Left lobe of liver (tissue), 2 donors: ENCODE data around the gene FICD. TPM values are rescaled to one million over a fixed set of nuclear protein-coding genes. Genes with fewer than 3 reads are reported as not detected.

Experiments used
- ATAC-seq: fragments of 200-7000 bp; cut with Tn5 transposase; one replicate; pipeline ENCODE4 v1.9.1; 2020; ENCODE audit warnings: mild to moderate bottlenecking, moderate library complexity
- DNase-seq: peaks from one replicate; pipeline ENCODE4 v3.0.0-alpha.2; 2020; ENCODE audit warnings: low spot score
- total RNA-seq: library from RNA; stranded (reverse); gene quantifications from one replicate; pipeline ENCODE4 v1.2.1, GENCODE V29; 2021
- donor health status: DM: no; HTN: no; CAD: no; lungs with moderate emphysema.
- donor health status: DM: no; HTN: yes; CAD: no.

The FICD gene
- total RNA-seq, 1 donor from 2014 or later = 4.6 TPM

DNA sequence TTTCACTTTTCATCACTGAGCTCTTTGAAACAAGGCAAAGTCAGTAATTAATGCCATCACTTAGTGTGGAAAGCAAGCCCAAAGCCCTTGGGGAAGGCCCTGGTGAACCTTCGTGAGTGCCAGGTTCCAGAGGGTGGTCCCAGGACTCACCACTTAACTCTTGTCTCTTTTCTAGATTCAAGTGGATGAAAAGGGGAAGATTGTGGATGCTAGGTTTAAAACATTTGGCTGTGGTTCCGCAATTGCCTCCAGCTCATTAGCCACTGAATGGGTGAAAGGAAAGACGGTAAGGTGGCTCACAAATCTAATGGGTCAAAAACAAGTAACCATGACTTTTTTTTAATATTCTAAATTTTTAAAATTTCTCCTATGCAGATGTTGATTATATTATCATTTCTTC is 50.1 kb downstream of the FICD start:
- ATAC-seq = no peak
- no peak for DNase-seq

DNA sequence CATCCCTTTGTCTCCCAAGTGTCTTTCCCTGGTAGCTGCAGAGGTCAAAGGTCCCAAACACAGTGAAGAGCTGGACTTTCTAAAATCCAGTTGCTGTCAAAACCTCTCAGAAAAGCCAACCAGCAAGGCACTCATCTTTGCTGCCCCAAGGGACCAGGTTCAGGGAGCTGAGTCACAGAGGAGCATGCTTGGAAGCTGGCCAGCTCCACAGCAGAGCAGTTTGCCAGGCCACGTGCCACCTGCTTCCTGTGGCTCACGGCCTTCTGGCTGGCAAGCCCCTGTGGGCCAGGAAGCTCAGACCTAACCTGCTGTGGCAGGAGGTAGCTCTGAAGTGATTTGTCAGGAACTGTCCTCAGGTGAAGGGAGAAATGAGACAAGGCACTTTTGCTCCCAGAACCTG is 50.9 kb downstream of the FICD start:
- DNase-seq = peak; percentile 86
- ATAC-seq = peak; percentile 47

DNA sequence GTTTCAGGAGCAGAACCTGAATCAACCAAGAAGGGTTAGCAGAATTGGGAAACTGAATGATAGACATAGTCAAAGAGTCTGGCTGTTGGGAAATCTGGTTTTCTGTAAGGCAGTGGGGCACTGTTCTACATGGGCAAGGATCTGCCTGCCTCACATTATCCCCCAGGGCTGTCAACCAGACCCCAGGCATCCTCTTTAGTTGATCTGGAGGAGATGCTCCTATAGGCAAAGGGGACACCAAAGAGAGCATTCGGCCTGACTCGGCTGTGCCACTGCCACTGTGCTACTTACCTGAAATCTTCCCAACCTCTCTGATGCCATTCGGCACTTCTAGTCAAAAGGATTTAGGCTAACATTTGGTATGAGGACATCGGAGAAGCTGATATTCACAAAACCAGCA is 51.4 kb downstream of the FICD start:
- ATAC-seq = no peak
- no peak for DNase-seq

DNA sequence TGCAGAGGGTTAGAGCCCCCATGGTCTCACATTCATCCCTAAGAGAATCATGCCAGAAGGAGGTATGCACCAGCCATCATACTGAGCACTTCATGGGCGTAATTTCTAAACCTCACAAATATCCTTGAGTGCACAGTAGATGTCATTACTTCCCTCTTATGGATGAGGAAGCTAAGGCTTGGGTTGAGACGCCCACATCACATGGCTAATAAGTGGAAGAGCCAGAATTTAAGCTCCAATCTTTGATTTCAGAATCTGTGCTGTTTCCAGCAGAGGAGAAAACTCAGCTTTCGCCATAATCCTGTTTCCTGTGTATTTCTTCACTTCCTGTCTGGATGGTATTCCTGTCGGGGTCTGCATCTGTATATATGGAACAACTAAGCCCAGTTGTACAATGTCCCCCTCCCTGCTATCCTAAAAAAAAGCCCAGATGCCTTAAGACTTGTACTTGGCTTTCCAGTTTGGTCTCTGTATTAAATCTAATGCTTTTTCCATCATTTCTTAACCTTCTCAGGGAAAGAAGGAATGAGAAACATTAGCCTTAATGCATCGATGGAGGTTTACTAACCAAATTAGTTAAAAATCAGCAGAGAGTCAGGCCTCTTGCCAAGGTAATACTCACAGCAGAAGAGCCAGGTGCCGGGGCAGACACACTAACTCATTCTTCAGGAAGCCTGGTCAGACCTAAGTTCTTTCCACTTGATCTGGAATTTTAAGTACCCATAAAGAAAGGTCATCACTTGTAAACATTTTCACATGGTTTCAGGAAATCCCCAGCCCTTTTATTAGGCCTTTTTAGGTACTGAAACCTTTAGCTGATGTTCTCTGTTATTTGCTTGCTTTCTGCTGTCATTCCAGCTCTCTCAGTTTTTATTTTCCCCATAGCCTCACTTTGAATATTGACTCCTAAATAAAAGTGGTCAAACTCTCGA is 52.6 kb downstream of the FICD start:
- no peak for ATAC-seq
- no peak for DNase-seq

DNA sequence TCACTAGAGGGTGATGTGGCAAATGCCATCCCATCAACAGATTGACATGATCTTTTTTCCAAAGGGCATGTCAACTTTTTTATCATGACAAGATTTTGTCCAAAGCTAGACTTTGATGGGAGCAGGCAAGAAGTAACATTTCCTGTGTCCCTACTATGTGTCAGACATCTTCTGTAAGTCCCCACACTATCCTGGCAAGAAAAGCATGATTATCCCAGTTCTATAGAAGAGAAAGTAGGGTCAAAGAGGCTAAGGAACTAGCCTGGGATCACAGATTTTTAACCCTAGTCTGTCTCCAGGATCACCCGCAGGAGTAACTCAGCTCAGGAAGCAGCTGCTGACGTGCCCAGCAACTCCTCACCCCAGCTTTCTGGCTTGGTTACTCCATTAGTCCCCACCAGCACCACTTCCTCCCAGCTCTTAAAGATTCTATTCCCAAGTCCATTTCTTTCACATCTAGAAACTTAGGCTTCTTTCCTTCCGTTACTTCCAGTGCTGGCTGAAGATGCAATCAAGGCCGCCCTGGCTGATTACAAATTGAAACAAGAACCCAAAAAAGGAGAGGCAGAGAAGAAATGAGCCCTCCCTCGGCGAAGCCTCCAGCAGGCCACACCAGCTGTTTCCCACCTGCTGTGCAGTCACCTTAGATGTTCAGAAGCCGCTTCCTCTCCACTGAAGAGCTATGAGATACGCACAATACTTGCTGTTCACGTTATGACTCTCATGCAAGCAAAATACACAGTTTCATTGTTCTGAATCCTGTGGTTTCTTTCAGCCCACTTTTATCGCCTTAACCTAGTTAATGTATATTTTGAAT is 53.5 kb downstream of the FICD start:
- ATAC-seq (no peak), DNase-seq (no peak)

Other genes with a start within 250 kb of the FICD start
- gene CMKLR1, start 176.0 kb upstream of the FICD start, total RNA-seq = 3.8 TPM
- 13.7 TPM for gene SART3, start 45.9 kb downstream of the FICD start, total RNA-seq
- 45.2 TPM for gene ISCU, start 47.3 kb downstream of the FICD start, total RNA-seq
- gene TMEM119, start 82.8 kb downstream of the FICD start, total RNA-seq = 0.23 TPM
- gene SELPLG, start 118.6 kb downstream of the FICD start, total RNA-seq = 2.4 TPM
- 39.2 TPM for gene CORO1C, start 216.2 kb downstream of the FICD start, total RNA-seq